Esophagus muscularis mucosa (tissue), 4 donors: ENCODE data around the gene KLF13. TPM values are rescaled to one million over a fixed set of nuclear protein-coding genes. Genes with fewer than 3 reads are reported as not detected.

Source experiments
- DNase-seq: peaks from one replicate; pipeline ENCODE4 v3.0.0-alpha.2; 2017; ENCODE audit errors: extremely low spot score
- H3K27ac ChIP-seq, 4 donors: fragments of 200-600 bp; sonication (generic); replicated peaks in 1 of 4; 1 replicate in 3 of 4; 2 replicates in 1 of 4; pipeline ENCODE4 v1.5.1; 2016 to 2019; ENCODE audit warnings: mild to moderate bottlenecking in 1 of 4
- H3K27me3 ChIP-seq, 4 donors: fragments of 200-600 bp; sonication (generic); one replicate each; pipeline versions ENCODE4 v1.5.1 to v1.6.0; 2016 to 2019
- H3K36me3 ChIP-seq, 4 donors: fragments of 200-600 bp; sonication (generic); one replicate each; pipeline ENCODE4 v1.5.1; 2016 to 2019
- H3K4me1 ChIP-seq, 4 donors: fragments of 200-600 bp; sonication (generic); one replicate each; pipeline ENCODE4 v1.5.1; 2016 to 2019
- H3K4me3 ChIP-seq, 4 donors: fragments of 200-600 bp; sonication (generic); 1 replicate in 2 of 4; 2 replicates in 2 of 4; pipeline ENCODE4 v1.5.1; 2016 to 2019; ENCODE audit warnings: mild to moderate bottlenecking in 4 of 4, moderate library complexity in 1 of 4
- H3K9me3 ChIP-seq, 4 donors: fragments of 200-600 bp; sonication (generic); 1 replicate in 3 of 4; 2 replicates in 1 of 4; pipeline ENCODE4 v1.5.1; 2016 to 2019
- EP300 ChIP-seq: sonication (generic); formaldehyde crosslinking; IDR thresholded peaks from one replicate; pipeline ENCODE4 v1.6.1; 2017; ENCODE audit warnings: antibody characterized with exemption
- POLR2A ChIP-seq: fragments of 450-650 bp; IDR thresholded peaks from one replicate; pipeline ENCODE4 v1.6.1; 2017; ENCODE audit warnings: antibody characterized with exemption, moderate library complexity, mild to moderate bottlenecking, low read depth
- POLR2AphosphoS5 ChIP-seq, 2 donors: sonication (generic); formaldehyde crosslinking; IDR thresholded peaks; one replicate each; pipeline ENCODE4 v1.6.1; 2017; ENCODE audit warnings: antibody characterized with exemption in 2 of 2
- WGBS: methylation state at CpG from one replicate; pipeline ENCODE4 v1.1.5; 2018; 5-methylcytosine and 5-hydroxymethylcytosine counted together
- intact Hi-C: fragments of 100-400 bp; cut with DNase I; formaldehyde crosslinking; loops from one replicate; pipeline ENCODE4 v1.15.1; 2023
- total RNA-seq, 4 donors: library from RNA; depleted of rRNA; stranded (reverse); fragments of >200 nt; gene quantifications; one replicate each; pipeline versions ENCODE4 v1.1.0 to v1.2.1, GENCODE V29; 2016
- TF ChIP-seq, protein P1 (sequence below), 3 experiments: fragments of 200-600 bp in 2 of 3; fragments of 450-650 bp in 1 of 3; sonication (generic) in 2 of 3; IDR thresholded peaks; one replicate each; pipeline ENCODE4 v1.5.1; 2017 to 2019; ENCODE audit warnings: antibody characterized with exemption in 3 of 3, mild to moderate bottlenecking in 2 of 3, moderate library complexity in 1 of 3

Gene KLF13
- total RNA-seq, 4 donors from 2014 or later = 57.3 to 109 (median 74.2) TPM

- Histone ChIP-seq H3K36me3 (no peaks in the 10 kb centered on the region), H3K27ac (no peak overlapping the region), H3K4me1 (no peaks in the 10 kb centered on the region), H3K9me3 (peaks cover 0 to 13% (median 7%) of the 10 kb centered on the region in 4 donors), H3K4me3 (no peak overlapping the region), H3K27me3 (peaks cover 0 to 19% (median 0%) of the 10 kb centered on the region in 4 donors)
- WGBS = 100% methylated on average over 3 of the region's 4 CpGs
- DNase-seq = no peak
- intact Hi-C loops = no loop called here
- TF ChIP-seq, protein P1, sequence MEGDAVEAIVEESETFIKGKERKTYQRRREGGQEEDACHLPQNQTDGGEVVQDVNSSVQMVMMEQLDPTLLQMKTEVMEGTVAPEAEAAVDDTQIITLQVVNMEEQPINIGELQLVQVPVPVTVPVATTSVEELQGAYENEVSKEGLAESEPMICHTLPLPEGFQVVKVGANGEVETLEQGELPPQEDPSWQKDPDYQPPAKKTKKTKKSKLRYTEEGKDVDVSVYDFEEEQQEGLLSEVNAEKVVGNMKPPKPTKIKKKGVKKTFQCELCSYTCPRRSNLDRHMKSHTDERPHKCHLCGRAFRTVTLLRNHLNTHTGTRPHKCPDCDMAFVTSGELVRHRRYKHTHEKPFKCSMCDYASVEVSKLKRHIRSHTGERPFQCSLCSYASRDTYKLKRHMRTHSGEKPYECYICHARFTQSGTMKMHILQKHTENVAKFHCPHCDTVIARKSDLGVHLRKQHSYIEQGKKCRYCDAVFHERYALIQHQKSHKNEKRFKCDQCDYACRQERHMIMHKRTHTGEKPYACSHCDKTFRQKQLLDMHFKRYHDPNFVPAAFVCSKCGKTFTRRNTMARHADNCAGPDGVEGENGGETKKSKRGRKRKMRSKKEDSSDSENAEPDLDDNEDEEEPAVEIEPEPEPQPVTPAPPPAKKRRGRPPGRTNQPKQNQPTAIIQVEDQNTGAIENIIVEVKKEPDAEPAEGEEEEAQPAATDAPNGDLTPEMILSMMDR (IDR thresholded peaks at IDR 0.05) = no peak
- TF ChIP-seq EP300 = no peak
- TF ChIP-seq POLR2A = no peak
- TF ChIP-seq POLR2AphosphoS5 (IDR thresholded peaks at IDR 0.05) = no peak
These were observed 8.2 kb upstream of the KLF13 start for GRCh38 chr15:31318429-31318828.

GRCh38 chr15:31320022-31320421 lies 6.6 kb upstream of the KLF13 start:
- Histone ChIP-seq H3K27me3 (peaks cover 0 to 14% (median 0%) of the 10 kb centered on the region in 4 donors), H3K27ac (no peak overlapping the region), H3K9me3 (no peaks in the 10 kb centered on the region), H3K4me1 (peaks cover 6 to 8% (median 7%) of the 10 kb centered on the region in 4 donors), H3K4me3 (no peak overlapping the region), H3K36me3 (no peaks in the 10 kb centered on the region)
- TF ChIP-seq EP300 (no peak), POLR2AphosphoS5 (IDR thresholded peaks at IDR 0.05) (no peak), POLR2A (no peak)
- TF ChIP-seq, protein P1 (IDR thresholded peaks at IDR 0.05) = no peak
- 83% methylated on average over 5 of the region's 5 CpGs for WGBS
- no peak for DNase-seq
- intact Hi-C loops = no loop called here

DNA sequence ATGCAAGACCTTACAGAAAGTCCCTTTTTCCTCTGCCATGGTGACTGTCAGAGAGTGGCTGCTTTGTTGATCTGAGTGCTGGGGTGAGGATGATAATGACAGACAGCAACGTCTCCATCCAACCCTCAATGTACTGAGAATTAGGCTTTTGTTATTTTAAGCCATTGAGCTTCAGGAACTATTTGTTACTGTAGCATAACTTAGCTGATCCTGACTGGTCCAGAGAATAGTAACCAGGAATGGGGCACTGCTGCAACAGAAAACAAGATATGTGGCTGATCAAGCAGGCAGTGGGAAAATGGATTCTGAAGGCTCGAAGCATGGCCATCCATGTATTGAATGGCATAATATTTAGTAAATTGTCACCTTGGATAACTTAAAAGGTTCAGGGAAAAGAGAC lies 5.2 kb upstream of the KLF13 start:
- peaks cover 0 to under 1% (median 0%) of the 10 kb centered on the region in 4 donors for H3K27me3 ChIP-seq
- H3K36me3 ChIP-seq = no peaks in the 10 kb centered on the region
- no peak for DNase-seq
- TF ChIP-seq EP300 = no peak
- TF ChIP-seq, protein P1 (IDR thresholded peaks at IDR 0.05) = no peak
- no peak for TF ChIP-seq POLR2AphosphoS5 (IDR thresholded peaks at IDR 0.05)
- no peak for TF ChIP-seq POLR2A
- no peaks in the 10 kb centered on the region for H3K9me3 ChIP-seq
- peaks cover 11 to 14% (median 13%) of the 10 kb centered on the region in 4 donors for H3K4me1 ChIP-seq
- no peak overlapping the region for H3K4me3 ChIP-seq
- 95% methylated on average over 2 of the region's 2 CpGs for WGBS
- intact Hi-C loops = no loop called here
- no peak overlapping the region for H3K27ac ChIP-seq

DNA sequence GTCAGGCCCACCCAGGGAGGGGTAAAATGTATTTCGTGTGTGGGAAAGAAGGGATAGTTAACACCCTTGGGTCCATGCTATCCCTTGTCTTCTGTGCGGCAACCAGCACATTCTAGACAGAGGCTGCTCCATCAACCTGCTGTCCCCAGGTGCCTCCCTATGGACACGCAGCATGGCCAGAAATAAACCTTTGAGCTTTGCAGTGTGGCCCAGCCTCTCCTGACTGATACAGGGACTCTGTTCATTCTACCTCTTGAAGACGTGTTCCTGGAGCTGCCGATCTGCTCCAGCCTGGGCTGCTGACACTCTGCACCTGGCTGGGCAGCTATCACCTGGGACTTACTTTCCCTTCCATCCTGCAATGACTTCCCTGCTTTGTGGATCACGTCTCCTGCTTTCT lies 4.1 kb upstream of the KLF13 start:
- no peaks in the 10 kb centered on the region for H3K9me3 ChIP-seq
- no peaks in the 10 kb centered on the region for H3K36me3 ChIP-seq
- H3K4me1 ChIP-seq = peaks cover 11 to 14% (median 13%) of the 10 kb centered on the region in 4 donors
- H3K27me3 ChIP-seq = no peaks in the 10 kb centered on the region
- no peak overlapping the region for H3K27ac ChIP-seq
- DNase-seq = no peak
- no peak overlapping the region for H3K4me3 ChIP-seq
- intact Hi-C loops = no loop called here
- WGBS = 72% methylated on average over 6 of the region's 6 CpGs
- no peak for TF ChIP-seq EP300
- TF ChIP-seq, protein P1 (IDR thresholded peaks at IDR 0.05) = no peak
- no peak for TF ChIP-seq POLR2A
- TF ChIP-seq POLR2AphosphoS5 (IDR thresholded peaks at IDR 0.05) = no peak

- Histone ChIP-seq H3K4me3 (no peak overlapping the region), H3K27ac (peak overlapping the region in 1 of 4 donors; percentile 13), H3K9me3 (no peaks in the 10 kb centered on the region), H3K27me3 (no peaks in the 10 kb centered on the region), H3K36me3 (no peaks in the 10 kb centered on the region), H3K4me1 (peaks cover 13 to 17% (median 15%) of the 10 kb centered on the region in 4 donors)
- WGBS = 91% methylated on average over 3 of the region's 3 CpGs
- TF ChIP-seq POLR2A (no peak), POLR2AphosphoS5 (IDR thresholded peaks at IDR 0.05) (no peak), EP300 (no peak)
- TF ChIP-seq, protein P1 (IDR thresholded peaks at IDR 0.05) = no peak
- no peak for DNase-seq
- intact Hi-C loops = loop anchor here (2.0 kb wide), 1 partner anchor 167 kb away; no protein-coding TSS in a partner anchor
These were observed 3.0 kb upstream of the KLF13 start for GRCh38 chr15:31323627-31324026.
